Fibroblast of mammary gland (primary cell): Measurements from ENCODE around the gene PRMT3.

Experiments
- DNase-seq: peaks from one replicate; pipeline ENCODE4 v3.0.0-alpha.2; 2010; ENCODE audit warnings: low read depth
- H3K4me3 ChIP-seq: 2 replicates; pipeline ENCODE4 v1.5.1; 2011; ENCODE audit warnings: low read depth, mild to moderate bottlenecking, low read length, moderate library complexity; ENCODE audit not compliant: control insufficient read depth
- CTCF ChIP-seq: conservative IDR thresholded peaks from 2 replicates; pipeline ENCODE4 v1.5.1; 2011; ENCODE audit warnings: low read depth, low read length, inconsistent platforms; ENCODE audit not compliant: control insufficient read depth, insufficient read depth

PRMT3 gene

GRCh38 chr11:20522536-20522935 lies 135.0 kb downstream of the PRMT3 start:
- no peak overlapping the region for H3K4me3 ChIP-seq
- no peak for DNase-seq
- no peak for TF ChIP-seq CTCF

GRCh38 chr11:20529757-20530156 lies 142.2 kb downstream of the PRMT3 start:
- H3K4me3 ChIP-seq = no peak overlapping the region
- TF ChIP-seq CTCF = no peak
- no peak for DNase-seq

GRCh38 chr11:20530942-20531703 lies 143.6 kb downstream of the PRMT3 start:
- DNase-seq = no peak
- no peak overlapping the region for H3K4me3 ChIP-seq
- no peak for TF ChIP-seq CTCF

GRCh38 chr11:20535271-20535881 lies 147.9 kb downstream of the PRMT3 start:
- no peak for DNase-seq
- no peak overlapping the region for H3K4me3 ChIP-seq
- no peak for TF ChIP-seq CTCF

GRCh38 chr11:20536365-20536764 lies 148.8 kb downstream of the PRMT3 start:
- DNase-seq = no peak
- no peak for TF ChIP-seq CTCF
- no peak overlapping the region for H3K4me3 ChIP-seq

GRCh38 chr11:20536784-20537183 lies 149.3 kb downstream of the PRMT3 start:
- DNase-seq = no peak
- no peak overlapping the region for H3K4me3 ChIP-seq
- TF ChIP-seq CTCF = no peak
